ENCODE measurements around the gene CD46.

- TF ChIP-seq, protein P1, sequence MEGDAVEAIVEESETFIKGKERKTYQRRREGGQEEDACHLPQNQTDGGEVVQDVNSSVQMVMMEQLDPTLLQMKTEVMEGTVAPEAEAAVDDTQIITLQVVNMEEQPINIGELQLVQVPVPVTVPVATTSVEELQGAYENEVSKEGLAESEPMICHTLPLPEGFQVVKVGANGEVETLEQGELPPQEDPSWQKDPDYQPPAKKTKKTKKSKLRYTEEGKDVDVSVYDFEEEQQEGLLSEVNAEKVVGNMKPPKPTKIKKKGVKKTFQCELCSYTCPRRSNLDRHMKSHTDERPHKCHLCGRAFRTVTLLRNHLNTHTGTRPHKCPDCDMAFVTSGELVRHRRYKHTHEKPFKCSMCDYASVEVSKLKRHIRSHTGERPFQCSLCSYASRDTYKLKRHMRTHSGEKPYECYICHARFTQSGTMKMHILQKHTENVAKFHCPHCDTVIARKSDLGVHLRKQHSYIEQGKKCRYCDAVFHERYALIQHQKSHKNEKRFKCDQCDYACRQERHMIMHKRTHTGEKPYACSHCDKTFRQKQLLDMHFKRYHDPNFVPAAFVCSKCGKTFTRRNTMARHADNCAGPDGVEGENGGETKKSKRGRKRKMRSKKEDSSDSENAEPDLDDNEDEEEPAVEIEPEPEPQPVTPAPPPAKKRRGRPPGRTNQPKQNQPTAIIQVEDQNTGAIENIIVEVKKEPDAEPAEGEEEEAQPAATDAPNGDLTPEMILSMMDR (IDR thresholded peaks at IDR 0.05), result no peak
- TF ChIP-seq POLR2AphosphoS5 (IDR thresholded peaks at IDR 0.05) (no peak), POLR2A (IDR thresholded peaks at IDR 0.05) (no peak)
Measured at GRCh38 chr1:207762622-207763021, 10.8 kb downstream of the CD46 start.

Data from breast epithelium (tissue), 3 donors.